GM19452 (cell line): ENCODE measurements around the gene ALOX5AP.
A peak's percentile ranks its signal among the peaks of the same experiment; 100 is the strongest.

Experiments
- ATAC-seq: cut with Tn5 transposase; IDR thresholded peaks from one replicate; pipeline ENCODE4 v1.9.1; 2021; ENCODE audit not compliant: unreplicated experiment

The ALOX5AP gene

DNA sequence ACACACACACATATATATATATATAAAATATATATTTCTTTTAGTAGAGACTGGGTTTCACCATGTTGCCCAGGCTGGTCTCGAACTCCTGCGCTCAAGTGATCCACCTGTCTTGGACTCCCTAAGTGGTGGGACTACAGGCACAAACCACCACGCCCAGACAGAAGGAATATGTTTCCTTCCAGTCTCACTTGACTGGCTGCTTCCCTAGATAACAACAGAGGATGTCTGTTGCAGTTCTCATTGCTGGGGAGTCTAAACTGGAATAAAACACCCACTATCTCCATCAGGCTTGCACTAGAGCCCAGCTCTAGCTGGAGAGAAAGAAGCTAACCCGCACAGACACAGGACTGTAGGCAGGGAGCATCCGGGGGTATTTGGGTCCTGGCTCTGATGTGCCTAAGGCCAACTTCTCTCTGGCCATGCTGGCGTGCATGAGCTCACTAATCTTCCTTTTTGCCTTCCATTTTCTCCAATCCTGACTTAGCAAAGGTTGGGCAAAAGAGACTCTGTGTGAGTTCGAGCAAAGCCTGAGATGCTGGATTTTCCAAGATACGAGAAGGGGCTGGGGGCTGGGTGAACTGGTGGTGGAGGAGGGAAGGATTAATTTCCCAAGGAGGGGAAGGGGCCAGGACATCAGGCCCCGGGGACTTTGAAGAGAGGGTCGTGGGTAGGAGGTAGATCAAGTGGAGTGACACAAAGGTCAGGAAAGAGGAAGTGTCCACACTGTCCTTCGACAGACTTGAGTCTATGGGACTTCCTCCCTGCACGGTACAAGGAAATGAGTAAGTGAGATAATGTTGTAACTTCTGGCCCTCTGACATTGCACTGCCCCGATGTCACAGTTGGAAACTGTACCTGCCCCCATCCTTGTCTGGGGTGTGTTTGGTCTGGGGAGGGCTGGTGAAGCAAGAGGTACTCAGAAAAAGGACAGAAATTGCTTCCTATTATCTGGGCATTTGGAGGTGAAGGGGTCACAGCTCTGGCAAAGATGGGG, 22.5 kb upstream of the ALOX5AP start:
- ATAC-seq, result no peak

DNA sequence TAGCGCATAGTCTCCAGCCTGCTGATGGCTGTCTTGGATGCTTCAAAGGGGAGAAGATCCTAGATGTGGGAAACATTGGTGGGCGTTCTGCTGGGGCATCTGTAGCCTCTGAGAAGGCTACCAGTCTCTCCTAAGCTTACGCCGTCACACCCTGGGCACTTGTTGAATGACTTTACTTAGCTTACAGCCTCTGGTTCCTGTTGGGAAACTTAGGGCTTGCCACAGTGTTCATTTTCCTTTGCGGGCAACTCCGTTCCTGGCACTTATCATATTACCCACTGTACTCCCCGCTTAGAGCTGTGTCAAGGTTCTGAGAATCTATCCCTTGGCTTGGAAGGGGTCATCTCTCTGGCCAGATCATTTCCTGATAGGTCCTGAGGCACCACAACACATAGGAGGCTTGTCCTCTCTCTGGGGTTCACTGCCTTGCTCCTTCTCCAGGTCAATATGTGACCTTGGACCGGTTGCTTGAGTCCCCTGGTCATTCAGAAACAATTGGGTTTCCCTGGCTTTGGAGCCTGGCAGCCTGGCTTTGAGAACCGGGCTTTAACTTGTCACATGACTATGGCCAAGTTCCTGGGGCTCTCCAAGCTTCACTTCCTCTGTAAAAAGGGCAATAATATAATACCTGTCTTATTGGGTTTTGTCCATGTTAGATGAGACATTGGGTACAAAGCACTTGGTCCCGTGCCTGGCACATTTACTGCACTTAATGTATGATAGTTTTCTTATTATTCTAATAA, 20.5 kb upstream of the ALOX5AP start:
- no peak for ATAC-seq

- ATAC-seq, result no peak
Measured at GRCh38 chr13:30715372-30715756, 20.0 kb upstream of the ALOX5AP start.

DNA sequence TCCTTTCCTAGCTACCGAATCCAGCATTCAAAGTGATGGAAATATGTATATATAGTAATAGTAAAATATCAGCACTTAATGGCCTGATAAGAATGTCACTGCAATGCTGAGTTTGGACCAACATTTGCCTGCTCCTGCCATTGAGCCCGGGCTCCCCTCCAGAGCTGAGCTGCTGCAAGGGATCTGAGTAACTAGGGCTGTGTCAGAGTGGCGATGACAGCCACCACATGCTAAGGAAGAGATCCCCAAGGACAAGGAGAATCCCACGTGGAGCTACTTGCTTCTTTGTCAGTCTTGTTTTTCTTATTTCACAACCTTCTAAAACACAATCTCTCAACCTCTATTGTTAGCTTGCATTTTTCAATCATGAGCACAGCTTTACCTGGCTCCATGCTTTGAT, 19.5 kb upstream of the ALOX5AP start:
- no peak for ATAC-seq

GRCh38 chr13:30718661-30719524, 16.4 kb upstream of the ALOX5AP start:
- no peak for ATAC-seq

GRCh38 chr13:30719525-30719914, 15.8 kb upstream of the ALOX5AP start:
- ATAC-seq, result no peak

- ATAC-seq, result peak; percentile 70
Measured at GRCh38 chr13:30720172-30720869, 15.0 kb upstream of the ALOX5AP start.

GRCh38 chr13:30721936-30722335, 13.4 kb upstream of the ALOX5AP start:
- ATAC-seq, result no peak

DNA sequence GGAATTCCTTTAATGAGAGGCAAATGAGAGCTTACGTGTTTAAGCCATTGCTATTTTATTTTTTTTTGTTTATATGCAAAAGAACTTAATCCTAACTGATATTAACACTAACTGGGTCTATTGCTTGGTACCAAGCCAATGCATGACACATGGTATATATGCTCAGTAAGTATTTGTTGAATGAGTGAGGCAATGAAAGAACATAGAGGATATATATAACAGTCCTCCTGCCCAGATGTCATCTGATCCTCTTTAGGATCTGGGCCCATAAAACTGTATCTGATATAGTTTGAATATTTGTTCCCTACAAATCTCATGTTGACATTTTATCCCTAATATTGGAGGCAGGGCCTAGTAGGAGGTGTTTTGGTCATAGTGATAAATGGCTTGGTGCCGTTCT, 13.0 kb upstream of the ALOX5AP start:
- ATAC-seq, result no peak

GRCh38 chr13:30724778-30725177, 10.6 kb upstream of the ALOX5AP start:
- no peak for ATAC-seq

DNA sequence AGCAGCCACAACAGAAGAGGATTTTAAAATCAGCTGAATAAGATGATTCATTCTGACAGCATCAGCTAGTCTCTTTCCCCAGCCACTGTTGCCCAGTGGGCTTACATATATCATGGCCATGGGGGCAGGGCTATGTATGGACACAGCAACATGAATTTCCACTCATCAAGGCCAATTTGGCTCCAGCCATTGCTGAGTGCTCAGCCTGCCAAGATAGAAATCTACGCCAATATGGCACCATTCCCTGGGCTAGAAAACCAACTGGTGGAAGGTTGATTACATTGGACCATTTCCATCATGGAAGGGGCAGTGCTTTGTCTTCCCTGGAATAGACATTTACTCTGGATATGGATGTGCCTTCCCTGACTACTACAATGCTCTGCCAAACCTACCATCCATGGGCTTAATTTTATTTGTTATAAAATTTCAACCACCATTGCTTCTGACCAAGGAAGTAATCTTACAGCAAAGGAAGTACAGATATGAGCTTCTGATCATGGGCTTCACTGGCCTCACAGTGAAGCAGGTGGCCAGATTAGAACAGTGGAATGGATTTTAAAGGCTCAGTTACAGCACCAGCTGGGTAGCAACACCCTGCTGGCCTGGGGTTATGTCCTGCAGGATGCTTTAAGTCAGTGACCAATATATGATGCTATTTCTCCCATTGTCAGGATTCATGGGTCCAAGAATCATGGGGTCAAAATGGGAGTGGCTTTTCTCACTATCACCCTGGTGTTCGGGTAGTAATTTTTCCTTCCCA, 9.8 kb upstream of the ALOX5AP start:
- no peak for ATAC-seq

DNA sequence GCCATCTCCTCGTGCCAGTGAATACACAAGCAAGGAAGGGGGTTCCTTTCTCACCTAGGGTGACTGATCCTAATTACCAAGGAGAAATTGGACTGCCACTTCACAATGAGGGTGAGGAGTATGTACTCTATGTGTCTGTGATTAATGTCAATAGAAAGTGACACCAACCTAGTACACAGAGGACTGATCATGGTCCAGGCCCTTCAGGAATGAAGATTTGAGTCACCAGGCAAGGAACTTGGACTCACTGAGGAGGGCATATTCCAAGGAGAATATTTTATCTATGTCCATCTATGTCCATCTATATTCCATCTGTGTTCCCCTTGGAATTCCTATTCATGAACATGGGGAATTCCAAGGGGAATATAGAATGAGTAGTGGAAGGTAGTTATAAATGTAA, 9.2 kb upstream of the ALOX5AP start:
- no peak for ATAC-seq

DNA sequence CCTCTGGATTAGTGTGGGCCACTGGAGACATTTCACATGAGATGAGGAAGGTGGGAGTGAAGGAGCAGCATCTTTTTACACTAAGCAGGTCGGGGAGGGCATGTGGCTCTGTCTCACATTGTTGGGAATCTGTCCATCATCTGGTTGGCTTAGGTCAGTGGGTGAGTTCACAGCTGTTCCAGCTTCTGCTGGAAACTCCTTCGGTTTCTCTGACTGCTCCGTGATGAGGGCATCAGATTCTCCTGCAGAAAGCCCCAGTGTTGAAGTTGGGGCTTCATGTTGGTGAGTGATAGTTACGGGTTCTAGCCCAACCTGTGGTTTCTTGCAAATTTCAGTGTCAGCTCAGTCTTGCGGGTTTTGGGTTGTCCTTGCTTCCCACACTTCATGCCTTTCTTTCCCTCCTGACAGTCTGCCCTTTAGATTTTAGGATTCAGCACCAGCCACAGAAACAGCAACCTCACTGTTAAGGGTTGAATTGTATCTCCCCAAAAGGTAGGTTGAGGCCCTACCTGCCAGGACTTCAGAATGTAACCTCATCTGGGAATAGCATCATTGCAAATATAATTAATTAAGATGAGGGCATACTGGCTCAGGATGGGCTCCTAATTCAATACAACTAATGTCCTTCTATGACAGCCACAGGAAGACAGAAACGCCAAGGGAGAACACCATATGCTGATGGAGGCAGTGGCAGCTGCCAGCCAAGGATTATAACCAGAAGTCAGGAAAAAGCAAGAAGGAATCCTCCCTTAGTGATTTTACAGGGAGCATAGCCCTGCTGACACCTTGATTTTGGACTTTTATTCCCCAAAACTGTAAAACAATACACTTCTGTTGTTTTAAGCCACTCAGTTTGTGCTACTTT, 7.6 kb upstream of the ALOX5AP start:
- ATAC-seq, result no peak

- no peak for ATAC-seq
Measured at GRCh38 chr13:30729801-30730200, 5.5 kb upstream of the ALOX5AP start.

DNA sequence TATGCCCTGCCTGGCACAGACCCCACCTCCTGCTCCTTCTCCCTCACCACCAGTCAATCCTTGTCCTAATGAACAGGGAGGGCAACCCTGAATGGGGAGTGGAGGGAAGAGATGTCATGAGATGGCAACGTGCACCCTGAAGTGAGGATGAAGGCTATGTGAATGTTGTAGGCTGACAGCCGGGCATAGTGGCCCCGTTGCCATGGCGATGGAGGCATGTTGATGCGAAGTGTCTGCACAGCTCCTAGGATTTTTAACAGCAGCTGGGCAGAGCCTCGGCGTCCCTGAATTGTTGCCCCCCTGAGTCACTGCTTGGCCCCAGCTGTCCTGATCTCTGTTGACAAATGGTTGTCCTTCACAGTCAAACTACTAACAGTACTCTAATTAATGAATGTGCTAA, 4.8 kb upstream of the ALOX5AP start:
- ATAC-seq, result no peak

GRCh38 chr13:30731361-30732045, 3.8 kb upstream of the ALOX5AP start:
- no peak for ATAC-seq

DNA sequence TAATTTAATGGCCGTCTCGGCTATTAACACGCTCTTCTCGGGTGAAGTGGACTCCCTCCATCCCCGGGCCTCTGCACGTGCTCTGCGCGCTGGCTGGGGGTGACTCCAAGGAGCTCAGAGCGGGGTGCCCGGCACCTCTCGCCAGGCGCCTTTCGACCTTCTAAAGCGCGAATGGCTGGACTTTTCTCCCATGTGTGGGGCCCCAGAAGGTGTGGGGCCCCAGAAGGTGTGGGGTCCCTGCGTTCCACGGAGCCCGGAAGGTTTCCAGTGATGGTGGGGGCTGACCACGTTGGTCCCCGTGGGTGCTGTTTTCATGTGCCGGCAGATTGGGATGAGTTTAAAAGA, 3.3 kb upstream of the ALOX5AP start:
- no peak for ATAC-seq

DNA sequence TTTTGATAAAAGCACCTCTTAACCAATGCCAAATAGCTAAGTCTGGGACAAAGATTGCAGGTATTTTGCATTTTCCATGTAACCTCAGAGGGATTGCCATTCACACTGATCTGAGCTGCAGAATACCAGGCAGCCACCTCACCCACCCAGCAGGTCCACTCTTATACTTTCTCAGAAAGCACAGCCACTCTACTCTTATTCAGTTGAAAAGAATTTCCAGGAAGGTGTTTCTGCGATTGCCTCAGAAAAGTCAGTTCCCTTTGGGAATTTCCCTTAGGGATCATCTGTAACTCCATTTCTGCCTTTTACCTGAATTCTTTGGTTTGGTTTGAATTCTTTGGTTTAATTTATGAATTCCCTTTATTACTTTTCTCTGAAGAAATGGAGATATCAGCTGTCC, 904 bp upstream of the ALOX5AP start:
- no peak for ATAC-seq

DNA sequence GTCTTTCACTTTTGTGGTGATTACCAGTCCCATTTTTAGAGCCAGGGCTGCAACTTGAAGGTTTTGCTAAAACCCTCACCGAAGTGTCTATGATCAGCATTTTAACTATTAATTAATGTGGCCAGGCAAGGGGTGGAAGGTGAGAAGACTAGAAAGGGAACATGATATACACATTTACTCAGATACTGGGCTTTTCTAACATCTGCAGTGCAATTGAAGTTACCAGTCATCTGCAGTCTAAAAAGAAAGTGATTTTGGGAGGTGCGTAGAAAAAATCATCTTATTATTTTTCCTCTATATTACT, 481 bp downstream of the ALOX5AP start:
- peak; percentile 2 for ATAC-seq
